HG03045 (cell line): Measurements from ENCODE around the gene ABHD1.
"Not testable (repeated sequence)": the region's sequence is repeated elsewhere in the genome, so short reads cannot be mapped to it uniquely, and the experiment has no call there.

Experiments
- ATAC-seq: cut with Tn5 transposase; IDR thresholded peaks from one replicate; pipeline ENCODE4 v1.9.1; 2021; ENCODE audit warnings: mild to moderate bottlenecking, moderate library complexity; ENCODE audit not compliant: unreplicated experiment

The ABHD1 gene

GRCh38 chr2:27162151-27163121 is 38.8 kb downstream of the ABHD1 start:
- ATAC-seq = no peak

DNA sequence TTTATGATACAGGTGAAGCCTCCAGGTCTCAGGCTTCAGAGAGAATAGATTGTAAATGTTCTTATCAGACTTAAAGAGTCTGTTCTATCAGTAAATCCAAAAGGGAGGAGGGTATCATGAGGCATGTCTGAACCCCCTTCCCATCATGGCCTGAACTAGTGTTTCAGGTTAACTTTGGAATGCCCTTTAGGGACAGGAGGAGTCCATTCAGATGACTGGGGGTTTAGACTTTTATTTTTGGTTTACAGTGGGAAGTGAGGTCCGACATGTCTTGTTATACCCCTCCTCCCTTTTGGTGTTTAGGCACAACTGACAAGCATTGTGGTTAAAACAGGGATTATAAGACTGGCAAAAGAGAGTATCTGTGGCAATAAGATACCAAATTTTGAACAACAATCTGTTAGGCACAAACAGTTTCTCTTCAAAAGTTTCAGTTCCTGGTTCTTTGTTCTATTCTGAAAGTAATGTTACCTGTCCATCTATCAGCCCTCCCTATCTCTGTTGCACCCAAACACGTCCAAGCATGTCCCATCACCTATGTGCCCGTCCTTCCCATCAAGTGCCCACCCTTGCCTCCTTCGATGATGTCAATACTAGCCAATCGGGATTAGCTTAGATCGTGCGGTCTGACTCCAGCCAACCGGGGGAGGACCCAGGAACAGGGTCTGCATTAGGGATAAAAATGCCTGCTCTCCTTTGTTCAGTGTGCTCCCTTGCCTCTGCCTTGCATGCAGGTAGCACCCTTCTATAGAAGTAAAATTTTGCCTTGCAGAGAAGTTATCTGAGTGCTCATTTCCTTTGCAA is 41.5 kb downstream of the ABHD1 start:
- ATAC-seq = no peak

DNA sequence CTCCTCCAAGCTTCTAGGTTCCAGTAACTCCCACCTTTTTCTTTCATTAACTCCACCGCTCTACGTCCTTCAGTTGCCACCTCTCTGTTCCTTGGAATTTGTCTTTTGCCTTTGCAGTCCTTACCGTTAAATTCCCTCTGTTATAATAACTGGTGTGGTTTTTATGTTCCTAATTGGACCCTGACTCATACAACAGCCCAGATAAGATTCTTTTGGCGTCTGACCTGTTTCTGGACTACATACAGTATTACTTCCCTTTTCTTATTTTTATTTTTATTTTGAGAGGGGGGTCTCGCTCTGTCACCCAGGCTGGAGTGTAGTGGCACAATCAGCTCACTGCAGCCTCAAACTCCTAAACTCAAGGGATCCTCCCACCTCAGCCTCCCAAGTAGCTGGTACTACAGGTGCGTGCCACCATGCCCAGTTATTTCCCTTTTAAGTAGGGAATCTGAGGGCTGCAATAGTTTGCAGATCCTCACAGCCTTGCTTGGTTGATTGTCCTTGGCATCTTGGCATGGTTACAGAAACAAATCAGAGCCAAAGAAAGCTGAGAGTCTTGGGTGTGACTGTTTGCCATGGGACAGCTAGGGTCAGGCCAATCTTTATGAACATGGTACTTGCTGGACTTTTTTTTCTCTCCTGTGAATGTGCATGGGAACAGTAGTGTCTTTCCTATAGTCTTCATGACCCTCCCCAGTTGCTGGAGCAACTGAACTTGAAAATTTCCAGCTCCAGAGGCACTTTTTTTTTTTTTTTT is 47.1 kb downstream of the ABHD1 start:
- no peak for ATAC-seq

DNA sequence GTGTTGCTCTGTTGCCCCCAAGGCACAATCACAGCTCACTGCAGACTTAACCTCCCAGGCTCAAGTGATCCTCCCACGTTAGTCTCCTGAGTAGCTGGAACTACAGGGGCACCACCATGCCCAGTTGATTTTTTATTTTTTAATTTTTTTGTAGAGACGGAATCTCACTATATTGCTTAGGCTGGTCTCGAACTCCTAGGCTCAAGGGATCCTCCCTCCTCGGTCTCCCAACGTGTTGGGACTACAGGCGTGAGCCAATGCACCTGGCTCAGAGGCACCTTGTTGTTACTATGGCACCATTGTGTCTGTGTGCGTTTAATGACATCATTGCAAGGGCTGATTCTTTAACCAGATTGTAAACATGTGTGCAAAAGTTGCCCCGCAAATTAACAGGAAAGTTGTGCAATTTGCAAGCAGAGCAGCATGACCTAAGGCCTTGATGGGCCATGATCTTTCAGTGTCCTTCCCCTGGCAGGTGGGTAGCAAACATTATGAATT is 47.8 kb downstream of the ABHD1 start:
- ATAC-seq = no peak

DNA sequence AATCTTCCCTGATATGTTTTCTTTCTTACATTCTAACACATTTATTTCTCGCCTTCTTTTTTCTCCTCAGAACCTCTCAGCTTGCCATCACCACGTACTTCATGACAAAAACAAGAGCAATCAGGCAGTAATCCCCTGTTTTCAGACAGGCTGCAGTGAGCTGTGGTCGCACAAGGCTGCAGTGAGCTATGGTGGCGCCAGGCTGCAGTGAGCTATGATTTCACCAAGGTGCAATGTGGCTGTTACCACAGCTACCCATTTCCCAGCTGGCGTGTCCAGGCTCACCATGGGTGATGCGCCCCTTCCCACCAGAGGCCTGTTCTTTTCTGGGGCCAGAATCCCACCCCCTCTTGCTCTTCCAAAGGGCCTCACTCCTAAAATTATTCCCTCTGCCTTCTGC is 51.0 kb downstream of the ABHD1 start:
- no peak for ATAC-seq

GRCh38 chr2:27175330-27175729 is 51.7 kb downstream of the ABHD1 start:
- ATAC-seq = no peak

GRCh38 chr2:27175781-27176180 is 52.2 kb downstream of the ABHD1 start:
- ATAC-seq = not testable (repeated sequence)

GRCh38 chr2:27177441-27178351 is 54.1 kb downstream of the ABHD1 start:
- no peak for ATAC-seq

GRCh38 chr2:27178469-27178868 is 54.9 kb downstream of the ABHD1 start:
- ATAC-seq = no peak

DNA sequence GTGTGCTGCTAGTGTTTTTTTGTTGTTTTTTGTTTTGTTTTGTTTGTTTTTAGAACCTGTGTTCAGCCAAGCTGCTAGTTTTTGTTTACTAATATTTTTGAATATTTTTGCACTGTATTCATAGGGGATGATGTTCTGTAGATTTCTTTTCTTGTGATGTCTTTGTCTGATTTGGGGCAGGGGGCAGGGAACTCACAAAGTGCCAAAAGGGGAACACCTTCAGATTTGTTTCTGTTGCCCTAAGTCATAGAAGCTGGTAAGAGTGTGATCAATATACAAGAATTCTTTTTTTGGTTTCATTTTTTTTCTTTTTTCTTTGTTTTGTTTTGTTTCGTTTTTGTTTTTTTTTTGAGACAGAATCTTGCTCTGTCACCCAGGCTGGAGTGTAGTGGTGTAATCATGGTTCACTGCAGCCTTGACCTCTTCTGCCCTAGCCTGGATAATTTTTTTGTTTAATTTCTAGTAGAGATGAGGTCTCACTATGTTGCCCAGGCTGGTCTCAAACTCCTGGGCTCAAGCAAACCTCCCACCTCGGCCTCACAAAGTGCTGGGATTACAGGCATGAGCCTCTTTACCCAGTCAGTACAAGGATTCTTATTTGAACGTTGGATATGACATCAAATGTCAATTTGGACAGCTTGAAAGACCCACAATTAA is 55.9 kb downstream of the ABHD1 start:
- ATAC-seq = no peak
